AML-193 (cell line): ENCODE data around the gene SMURF2.
"Not testable (repeated sequence)": the region's sequence is repeated elsewhere in the genome, so short reads cannot be mapped to it uniquely, and the experiment has no call there.

ENCODE experiments used
- DNase-seq, 2 experiments: peaks; one replicate each; lab custom pipeline; 2025; lab: John Stamatoyannopoulos, UW

The SMURF2 gene

DNA sequence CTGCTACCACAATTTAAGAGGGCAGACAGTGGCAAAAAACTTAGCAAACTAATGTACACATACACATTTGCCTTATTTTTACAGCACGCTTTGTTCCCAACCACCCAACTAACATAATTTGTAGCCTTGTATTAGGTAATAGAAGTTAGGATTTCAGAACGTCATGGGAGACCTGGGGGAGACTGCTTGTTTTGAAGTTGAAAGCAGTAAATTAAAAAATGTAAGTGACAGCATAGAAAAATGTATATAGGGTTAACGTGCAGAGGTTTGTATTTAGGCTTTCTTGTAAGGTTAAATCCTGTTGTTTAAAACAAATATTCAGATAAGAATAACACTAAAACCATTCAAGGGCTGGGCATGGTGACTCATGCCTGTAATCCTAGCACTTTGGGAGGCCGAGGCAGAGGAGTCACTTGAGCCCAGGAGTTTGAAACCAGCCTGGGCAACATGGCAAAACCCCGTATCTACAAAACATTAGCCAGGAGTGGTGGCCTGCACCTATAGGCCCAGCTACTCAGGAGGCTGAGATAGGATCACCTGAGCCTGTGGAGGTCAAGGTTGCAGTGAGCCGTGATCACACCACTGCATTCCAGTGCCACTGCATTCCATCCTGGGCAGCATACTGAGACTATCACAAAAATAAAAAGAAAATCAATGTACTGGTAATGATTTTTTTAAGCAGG, 2.3 kb upstream of the SMURF2 start:
- not testable (repeated sequence) for DNase-seq

DNA sequence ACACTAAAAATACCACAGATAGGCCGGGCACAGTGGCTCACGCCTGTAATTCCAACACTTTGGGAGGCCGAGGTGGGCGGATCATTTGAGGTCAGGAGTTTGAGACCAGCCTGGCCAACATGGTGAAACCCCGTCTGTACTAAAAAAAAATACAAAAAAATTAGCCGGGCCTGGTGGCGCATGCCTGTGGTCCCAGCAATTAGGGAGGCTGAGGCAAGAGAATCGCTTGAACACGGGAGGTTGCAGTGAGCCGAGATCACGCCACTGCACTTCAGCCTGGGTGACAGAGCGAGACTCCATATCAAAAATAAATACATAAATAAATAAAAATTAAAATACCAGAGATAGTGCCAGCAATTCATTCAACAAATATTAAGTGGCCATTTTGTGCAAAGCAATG, 1.7 kb upstream of the SMURF2 start:
- not testable (repeated sequence) for DNase-seq

DNA sequence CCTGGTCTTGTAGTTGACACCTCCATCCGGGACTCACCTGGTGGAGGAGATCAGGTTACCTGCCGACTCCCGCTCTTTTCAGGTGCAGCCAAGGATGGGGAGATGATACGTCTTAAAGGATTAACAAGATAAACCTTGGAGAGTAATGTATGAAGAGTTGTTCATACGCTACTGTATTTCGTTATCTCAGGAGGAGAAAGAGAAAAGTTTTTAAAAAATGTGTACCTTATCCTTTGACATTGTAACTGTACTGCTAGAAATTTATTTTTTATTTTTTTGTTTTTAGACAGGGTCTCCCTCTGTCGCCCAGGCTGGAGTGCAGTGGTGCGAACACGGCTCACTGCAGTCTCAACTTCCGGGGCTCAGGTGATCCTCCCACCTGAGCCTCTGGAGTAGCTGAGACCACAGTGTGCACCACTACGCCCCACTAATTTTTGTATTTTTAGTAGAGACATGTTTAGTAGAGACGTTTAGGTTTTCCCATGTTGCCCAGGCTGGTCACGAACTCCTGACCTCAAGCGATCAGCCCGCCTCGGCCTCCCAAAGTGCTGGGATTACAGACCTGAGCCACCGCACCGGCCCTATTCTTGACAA, 764 bp upstream of the SMURF2 start:
- no peak for DNase-seq

DNA sequence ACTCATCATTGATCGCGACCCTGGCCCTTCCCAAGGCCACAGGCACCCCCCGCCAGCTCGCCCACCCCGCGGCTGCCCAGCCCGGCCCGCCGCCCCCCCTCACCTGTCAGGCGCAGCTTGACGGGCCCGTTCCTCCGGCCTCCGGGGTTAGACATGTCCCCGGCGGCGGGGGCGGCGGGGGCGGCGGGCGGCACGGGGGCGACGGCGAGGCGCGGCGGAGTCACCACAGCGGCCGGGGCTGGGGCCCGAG, 456 bp downstream of the SMURF2 start:
- DNase-seq = no peak

DNA sequence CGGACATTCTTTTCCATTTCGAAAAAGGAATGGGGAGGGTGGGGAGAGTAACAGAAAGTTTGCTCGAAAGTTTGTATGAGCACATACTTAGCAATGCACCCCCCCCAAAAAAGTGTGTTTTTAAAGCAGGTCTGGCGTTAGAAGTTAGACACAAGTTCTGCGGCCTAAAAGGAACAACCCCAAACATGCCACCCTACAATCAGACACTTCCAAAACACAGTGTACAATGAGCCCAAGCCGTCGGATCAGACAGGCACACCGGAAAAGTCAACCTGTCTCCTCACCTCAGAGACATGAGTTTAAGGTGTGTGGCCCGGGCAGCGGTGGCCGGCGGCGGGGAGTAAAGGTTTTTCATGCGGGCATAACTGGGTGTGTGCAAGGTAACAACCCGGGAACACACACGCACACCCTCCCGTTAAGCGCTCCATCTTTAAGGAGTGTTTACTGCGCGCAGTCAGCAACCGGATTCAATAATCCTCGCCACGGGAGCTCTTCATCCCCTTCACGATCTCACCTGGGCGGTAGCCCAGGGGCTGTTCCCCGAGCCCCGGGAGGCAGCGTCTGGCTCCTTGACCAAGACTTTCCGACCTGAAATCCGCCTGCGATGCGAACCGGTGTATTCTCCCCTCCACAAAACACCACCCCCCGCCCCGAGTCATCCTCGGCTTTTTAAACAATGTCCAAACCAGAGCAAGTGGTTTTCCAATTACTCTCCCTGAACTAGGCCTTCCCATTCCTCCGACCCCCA, 955 bp downstream of the SMURF2 start:
- DNase-seq = not testable (repeated sequence)

DNA sequence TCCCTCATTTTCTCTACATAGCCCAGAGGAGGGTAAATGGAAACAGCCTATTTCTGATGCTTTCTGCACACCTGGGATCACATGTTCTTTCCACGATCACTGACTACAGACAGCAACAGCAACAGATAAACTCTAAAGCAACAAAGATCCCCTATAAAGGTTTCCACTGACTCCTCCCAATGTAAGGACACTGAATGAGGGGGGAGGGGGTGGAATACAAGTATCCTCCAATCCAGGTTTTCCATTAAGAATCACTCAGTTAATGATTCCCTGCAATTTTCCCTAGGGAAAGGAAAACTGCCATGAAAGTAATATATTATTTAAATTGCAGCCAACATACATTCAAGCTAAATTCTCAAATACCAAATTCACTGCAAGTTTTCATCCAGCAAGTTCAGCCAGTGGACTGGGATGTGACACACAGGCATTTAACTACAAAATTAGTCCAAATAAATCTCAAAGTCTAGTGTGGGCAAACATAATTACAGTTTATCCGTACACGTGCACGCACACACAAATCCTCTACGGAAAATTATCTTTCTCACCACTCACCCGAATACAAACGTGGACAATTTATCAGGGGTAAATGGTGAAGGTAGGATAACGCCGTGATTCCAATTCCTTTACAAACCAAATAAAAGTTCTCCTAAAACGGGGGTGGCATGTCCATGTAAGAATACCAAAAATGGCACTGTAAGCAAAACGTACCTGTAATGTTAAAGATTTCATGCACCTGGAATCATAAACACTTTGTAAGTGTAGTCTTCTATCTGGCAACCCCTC, 1.7 kb downstream of the SMURF2 start:
- DNase-seq = not testable (repeated sequence)

DNA sequence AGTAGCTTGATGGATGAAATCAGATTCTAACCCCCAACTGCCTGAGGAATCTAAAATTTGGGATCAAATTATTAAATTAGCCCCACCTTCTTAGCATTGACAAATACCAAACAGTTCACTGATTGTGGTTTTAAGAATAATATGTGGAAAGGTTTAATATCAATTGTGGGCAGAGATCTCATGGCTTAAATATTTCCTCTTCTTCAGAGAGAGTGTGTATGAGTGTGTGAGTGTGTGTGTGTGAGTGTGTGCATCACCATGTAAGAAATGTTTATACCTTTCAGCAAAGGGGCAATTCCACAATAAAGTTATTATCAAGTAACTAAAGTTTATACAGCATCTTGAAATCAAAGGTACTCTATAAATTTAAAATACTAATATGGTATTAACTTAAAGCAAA, 3.2 kb downstream of the SMURF2 start:
- DNase-seq = peak in 1 of 2 experiments; percentile 30

DNA sequence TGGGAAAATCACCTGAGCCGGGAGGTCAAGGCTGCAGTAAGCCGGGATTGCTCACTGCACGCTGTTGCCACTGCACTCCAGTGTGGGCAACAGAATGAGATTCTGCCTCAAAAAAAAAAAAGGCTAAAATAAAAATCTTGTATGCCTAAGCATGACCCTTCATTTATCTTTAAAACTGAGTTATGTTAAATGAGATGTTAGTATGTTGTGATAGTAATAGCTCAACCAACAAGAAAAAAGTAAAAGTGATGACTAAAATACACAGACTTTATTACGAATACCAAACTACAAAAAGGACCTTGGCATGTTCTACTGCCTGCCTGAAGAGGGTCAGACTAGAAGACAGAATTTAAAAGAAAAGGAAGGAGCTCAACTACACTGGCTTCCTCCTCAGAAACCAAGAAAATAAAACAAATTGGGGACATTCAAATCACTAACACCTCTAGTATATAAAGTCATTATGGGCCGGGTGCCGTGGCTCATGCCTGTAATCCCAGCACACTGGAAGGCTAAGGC, 4.4 kb downstream of the SMURF2 start:
- DNase-seq = peak in 1 of 2 experiments; percentile 24

DNA sequence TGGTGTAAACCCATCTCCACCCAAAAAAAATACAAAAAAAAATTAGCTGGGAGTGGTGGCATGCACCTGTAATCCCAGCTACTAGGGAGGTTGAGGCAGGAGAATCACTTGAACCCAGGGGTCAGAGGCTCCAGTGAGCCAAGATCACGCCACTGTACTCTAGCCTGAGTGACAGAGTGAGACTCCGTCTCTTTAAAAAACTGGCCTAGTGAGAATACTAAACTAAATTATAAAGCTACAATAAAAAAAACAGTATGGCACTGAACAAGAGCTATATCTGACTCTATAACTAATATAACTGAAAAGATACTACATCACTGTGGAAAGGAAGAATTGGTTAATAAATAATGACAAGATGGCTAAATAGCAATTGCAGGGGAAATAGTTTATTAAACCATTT, 6.4 kb downstream of the SMURF2 start:
- DNase-seq = no peak

DNA sequence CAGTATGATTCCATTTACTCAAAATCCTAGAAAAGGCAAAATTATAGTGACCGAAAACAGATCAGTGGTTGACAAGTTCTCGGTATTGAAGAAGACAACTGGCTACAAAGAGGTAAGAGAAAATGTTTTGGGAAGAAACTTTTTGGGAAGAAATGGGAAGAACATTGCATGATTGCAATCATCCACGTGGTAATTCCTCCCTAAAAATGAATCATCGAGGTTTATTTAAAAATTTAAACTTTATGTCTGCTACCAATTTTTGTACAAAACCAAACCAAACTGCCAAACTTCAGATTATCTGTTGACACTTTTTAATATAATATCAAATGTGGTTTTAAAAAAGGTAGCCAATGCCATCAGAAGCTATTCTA, 8.1 kb downstream of the SMURF2 start:
- no peak for DNase-seq

DNA sequence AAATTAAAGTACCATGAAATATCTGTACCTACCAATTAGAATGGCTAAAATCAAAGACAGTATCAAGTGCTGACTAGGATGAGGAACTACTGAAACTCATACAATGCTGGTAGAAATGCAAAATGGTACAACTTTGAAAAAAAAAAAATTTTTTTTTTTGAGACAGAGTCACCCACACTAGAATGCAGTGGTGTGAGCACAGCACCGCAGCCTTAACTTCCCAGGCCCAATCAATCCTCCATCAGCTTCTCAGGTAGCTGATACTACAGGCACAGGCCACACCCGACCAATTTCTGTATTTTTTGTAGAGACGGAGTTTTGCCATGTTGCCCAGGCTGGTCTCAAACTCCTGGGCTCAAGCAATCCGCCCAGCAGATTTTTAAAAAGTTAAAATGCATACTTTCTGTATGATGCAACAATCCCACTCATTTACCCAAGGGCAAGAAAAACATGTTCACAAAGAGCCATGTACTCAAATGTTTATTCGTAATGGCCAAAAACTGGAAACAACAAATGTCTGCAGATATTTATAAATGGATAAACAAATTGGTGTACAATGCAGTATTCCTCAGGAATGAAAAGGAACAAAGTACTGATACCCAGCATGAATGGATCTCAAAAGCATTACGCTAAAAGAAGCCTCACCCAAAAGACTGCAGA, 8.7 kb downstream of the SMURF2 start:
- DNase-seq = no peak

DNA sequence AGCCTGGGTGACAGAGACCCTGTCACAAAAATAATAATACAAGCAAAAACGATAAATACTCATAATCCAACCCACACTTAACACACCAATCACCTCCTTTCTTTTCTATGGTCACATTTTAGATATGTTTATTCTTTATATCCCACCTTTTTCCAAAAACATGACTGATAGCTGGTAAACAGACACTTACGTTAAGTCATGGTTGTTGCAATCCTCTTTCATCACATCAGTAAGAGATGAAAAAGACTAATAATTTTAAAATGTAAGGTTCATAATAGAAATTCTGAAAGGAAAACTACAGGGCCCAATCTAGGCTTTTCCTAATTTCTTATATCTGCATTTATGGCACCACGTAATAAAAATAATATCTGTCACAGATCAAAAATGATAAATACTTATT, 10.2 kb downstream of the SMURF2 start:
- no peak for DNase-seq

DNA sequence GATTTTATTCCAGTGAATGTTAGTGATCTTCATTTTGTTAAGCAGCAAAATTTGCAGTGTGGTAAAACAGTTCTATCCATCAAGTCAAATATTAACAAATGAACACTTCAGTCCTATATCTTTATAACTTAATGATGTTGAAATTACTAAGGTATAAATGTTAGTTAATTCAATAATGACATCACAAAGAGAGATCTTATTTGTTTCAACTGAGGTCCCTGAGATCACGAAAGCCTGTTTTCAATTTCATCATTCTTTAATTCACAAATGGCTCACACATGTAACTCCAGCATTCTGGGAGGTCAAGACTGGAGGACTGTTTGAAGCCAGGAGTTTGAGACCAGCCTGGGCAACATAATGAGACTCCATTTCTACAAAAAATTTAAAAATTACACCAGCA, 13.9 kb downstream of the SMURF2 start:
- DNase-seq = no peak

DNA sequence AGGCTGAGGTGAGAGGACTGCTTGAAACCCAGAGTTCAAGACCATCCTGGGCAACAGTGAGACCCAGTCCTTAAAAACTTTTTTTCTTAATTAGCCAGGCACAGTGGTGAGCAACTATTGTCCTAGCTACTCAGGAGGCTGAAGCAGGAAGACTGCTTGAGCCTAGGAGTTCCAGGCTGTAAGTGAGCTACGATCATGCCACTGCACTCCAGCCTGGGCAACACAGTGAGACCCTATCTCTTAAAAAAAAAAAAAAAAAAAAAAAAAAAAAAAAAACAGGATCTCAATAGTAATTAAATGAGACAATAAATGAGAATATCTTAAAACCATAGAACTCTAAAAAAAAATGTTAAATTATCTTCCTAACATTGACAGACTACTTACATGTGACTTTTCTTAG, 14.3 kb downstream of the SMURF2 start:
- no peak for DNase-seq

DNA sequence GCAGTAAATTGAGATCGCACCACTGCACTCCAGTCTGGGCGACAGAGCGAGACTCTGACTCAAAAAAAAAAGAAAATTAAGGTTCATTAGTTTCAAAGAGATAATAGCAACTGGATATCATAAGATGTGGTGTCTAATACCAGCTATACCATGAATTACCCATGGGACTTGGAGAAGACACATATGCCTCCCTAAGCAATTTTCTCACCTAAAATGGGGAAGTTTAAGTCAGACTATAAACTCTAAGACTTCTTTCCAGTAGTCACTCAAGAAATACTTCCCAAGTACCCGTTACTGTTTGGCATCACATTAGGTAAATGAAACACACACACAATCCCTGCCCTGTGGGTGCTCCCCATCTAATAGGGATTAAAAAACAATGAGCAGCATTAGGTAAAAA, 22.6 kb downstream of the SMURF2 start:
- DNase-seq = peak in 1 of 2 experiments; percentile 36

DNA sequence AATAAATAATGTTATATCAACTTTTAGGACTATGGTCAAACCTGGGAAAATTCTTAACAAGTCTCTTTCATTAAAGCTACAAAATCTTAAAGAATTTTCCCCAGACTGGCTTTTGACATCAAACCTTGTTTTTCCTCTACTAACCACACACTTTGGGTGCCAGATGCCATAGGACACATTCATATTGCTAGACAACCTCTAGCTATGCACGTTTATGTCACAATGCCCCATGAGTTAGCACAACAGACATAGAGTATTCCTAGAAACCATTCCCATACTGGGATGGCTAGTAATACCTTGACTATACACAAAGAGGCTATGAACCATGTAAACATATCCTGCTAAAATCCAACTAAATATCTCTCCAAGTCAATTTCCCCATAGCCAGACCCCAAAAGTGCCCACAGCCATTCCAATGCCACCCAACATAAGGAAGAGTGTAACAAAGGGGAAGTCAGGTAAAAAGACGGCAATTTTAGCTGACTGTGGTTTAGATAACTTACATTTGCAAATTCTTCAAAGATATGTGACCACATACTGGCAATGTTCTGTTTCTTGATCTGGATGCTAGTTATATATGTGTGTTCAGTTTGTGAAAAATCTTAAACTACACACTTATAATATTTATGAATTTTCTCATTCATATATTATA, 23.4 kb downstream of the SMURF2 start:
- DNase-seq = no peak

DNA sequence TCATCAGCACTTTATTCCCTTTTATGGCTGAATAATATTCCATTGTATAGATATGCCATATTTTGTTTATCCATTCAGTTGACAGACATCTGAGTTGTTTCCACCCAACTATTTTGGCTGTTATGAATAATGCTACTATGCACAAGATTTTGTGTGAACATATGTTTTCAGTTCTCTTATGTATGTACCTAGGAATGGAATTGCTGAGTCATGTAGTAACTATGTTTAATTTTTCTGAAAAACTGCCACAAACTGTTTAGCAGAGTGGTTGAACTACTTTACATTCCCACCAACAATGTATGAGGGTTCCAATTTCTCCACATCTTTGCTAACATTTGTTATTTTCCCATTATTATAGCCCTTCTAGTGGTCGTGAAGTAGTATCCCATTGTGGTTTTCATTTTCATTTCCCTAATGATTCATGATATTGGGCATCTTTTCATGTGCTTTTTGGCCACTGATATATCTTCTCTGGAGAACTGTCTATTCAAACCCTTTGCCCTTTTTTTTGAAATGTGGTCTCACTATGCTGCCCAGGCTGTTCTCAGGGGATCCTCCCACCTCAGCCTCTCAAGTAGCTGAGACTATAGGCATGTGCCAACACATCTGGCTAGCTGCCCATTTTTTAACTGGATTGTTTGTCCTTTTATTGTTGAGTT, 26.3 kb downstream of the SMURF2 start:
- no peak for DNase-seq

DNA sequence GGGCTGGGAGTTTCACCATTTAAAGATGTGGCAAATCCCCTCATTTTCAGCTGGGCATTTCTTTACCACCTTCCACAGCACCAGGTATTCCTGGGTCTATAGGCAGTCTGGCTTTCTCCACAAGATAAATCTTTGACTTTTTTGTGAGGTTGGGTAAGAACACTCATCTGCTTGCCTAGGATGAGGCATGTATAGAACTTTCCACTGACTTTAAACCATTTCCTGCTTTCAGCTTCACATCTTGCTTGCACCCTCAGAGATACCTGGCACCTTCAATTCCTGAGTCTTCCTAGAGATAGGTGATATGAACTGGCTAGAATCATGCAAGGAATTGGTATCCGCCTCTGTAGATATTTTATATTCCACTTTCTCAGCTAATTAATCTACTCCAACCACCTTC, 27.9 kb downstream of the SMURF2 start:
- no peak for DNase-seq

DNA sequence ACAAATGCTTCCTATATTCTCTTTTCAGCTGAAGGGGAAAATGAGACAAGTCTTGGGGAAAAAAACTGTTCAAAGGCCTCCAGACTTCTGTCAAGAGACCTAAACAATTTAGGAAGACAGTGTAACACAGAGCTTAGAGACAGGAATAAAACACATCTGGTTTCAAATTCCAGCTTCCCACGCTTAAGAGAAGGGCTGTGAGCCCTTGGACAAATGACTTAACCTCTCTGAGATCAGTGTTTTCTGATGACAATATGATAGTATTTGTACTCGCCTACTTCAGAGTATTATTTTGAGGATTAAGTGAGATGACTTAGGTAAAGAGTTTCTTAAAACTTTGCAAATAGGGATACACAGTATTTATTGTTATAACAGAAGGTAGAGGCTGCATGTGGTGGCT, 29.5 kb downstream of the SMURF2 start:
- DNase-seq = no peak

DNA sequence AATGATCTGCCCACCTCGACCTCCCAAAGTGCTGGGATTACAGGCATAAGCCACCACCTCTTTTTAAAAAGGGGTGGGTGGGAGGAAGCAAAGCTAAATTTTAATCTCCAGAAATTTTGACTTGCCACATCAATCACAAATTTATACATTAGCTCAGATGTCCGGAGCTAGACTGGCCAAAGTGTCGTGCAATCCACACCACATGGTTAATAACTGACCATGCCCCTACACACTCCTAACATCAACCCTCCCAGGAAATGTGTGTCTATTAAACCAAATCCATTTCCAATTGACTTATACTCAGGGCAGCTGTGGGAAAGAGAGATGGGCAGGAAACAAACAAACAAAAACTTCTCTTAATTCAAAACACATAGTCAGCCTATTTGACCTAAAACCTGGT, 29.9 kb downstream of the SMURF2 start:
- DNase-seq = no peak
